RWPE1 (cell line): ENCODE results near the gene PHLPP1.
"Not testable (repeated sequence)": the region's sequence is repeated elsewhere in the genome, so short reads cannot be mapped to it uniquely, and the experiment has no call there.

Source experiments
- CTCF ChIA-PET: fragments of 350-600 bp; sonication (Branson Sonifier 250); formaldehyde crosslinking; extraction: SDS; loops from one replicate; lab custom pipeline; 2021; lab: Yijun Ruan, JAX
- POLR2A ChIA-PET: fragments of 400-600 bp; formaldehyde crosslinking; extraction: SDS; loops from one replicate; lab custom pipeline; 2020; ENCODE audit warnings: antibody characterized with exemption; ENCODE audit not compliant: low non-redundant PET; lab: Yijun Ruan, JAX
- DNase-seq: peaks from one replicate; pipeline ENCODE4 v3.0.0; 2012; ENCODE audit warnings: low spot score
- H3K27ac ChIP-seq: fragments of 450-650 bp; 2 replicates; pipeline ENCODE4 v1.5.1; 2017
- CTCF ChIP-seq: fragments of 450-650 bp; conservative IDR thresholded peaks from 2 replicates; pipeline ENCODE4 v1.5.1; 2017; ENCODE audit warnings: low read depth, mild to moderate bottlenecking

PHLPP1 gene

GRCh38 chr18:62808123-62808522 is 92.8 kb downstream of the PHLPP1 start:
- no peak for TF ChIP-seq CTCF
- H3K27ac ChIP-seq: no peak overlapping the region
- ChIA-PET POLR2A (no interaction called here), CTCF (no interaction called here)
- no peak for DNase-seq

DNA sequence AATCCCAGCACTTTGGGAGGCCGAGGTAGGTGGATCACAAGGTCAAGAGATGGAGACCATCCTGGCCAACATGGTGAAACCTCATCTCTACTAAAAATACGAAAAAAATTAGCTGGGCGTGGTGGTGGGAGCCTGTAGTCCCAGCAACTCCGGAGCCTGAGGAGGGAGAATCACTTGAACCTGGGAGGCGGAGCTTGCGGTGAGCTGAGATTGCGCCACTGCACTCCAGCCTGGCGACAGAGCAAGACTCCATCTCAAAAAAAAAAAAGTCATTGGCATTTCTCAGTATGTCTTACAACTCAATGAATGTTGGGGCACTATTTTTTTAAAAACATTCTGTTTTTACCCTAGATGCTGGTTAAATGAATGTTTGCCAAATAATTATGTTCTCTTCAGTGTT is 94.1 kb downstream of the PHLPP1 start:
- CTCF ChIA-PET, DNase-seq, POLR2A ChIA-PET, H3K27ac ChIP-seq: not testable (repeated sequence)

DNA sequence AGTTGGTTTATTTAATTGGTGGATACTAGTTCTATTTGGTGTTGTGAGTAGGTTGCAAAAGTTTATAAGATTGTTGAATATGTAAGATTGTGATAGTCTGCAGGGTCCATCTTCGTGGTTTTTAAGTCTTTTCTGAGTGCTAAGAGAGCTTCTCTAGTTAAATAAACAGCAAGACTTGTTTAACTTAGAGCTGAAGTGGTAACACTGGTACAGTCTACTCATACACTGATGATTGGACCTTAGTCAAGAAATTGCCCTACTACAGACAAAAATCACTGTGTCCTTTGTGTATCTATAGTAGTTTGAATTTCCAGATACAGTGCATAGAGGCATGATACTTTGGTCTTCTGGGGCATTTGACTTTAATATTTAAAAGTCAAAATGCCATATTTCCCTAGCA is 94.6 kb downstream of the PHLPP1 start:
- H3K27ac ChIP-seq: no peak overlapping the region
- no peak for TF ChIP-seq CTCF
- CTCF ChIA-PET: interaction anchor here (0.6 kb wide), 1 partner anchor 115 kb away, joined by 3 read pairs; no protein-coding TSS in a partner anchor
- DNase-seq: no peak
- POLR2A ChIA-PET: no interaction called here

DNA sequence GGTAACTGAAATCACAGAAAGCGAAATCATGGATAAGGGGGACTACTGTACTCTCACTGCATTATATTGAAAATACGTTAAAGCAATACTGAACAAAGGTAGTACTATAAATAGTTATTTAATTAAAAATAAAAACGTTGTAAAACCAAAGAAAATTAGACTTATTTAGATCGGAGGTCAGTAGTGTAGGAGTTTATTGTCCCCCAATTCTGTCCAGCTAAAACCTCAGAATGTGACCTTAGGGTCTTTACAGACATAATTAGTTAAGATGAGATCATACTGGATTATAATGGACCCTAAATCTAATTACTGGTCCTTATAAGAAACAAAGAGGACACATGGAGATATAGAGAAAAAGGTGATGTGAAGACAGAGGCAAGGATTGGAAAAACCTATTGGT is 95.3 kb downstream of the PHLPP1 start:
- ChIA-PET CTCF (interaction anchor here (0.6 kb wide), 1 partner anchor 115 kb away, joined by 3 read pairs; no protein-coding TSS in a partner anchor), POLR2A (no interaction called here)
- no peak overlapping the region for H3K27ac ChIP-seq
- TF ChIP-seq CTCF: no peak
- DNase-seq: no peak

- TF ChIP-seq CTCF: no peak
- DNase-seq: no peak
- no peak overlapping the region for H3K27ac ChIP-seq
- ChIA-PET CTCF (no interaction called here), POLR2A (no interaction called here)
Measured at GRCh38 chr18:62811674-62812073, 96.3 kb downstream of the PHLPP1 start.

DNA sequence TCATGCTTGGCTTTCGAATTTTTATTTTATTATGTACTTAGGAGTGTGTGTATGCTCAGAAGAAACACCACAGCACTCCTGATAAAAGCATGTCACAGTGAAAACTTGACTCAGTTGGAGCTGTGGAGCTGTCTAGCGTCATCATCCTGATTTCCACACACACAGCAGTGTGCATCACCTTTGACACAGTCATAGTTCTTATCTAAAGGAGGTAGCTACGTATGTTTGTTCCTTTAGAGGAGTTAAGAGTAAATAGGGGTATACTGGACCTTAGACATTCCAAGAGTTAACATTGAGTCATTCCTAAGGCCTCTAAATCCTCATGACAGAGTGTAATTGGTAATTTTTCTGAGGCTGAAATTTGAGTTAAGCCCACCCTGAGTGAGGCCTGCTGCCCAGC is 96.9 kb downstream of the PHLPP1 start:
- POLR2A ChIA-PET: no interaction called here
- no peak for DNase-seq
- H3K27ac ChIP-seq: no peak overlapping the region
- no peak for TF ChIP-seq CTCF
- CTCF ChIA-PET: interaction anchor here (0.6 kb wide), 1 partner anchor 62 kb away, joined by 3 read pairs; no protein-coding TSS in a partner anchor

DNA sequence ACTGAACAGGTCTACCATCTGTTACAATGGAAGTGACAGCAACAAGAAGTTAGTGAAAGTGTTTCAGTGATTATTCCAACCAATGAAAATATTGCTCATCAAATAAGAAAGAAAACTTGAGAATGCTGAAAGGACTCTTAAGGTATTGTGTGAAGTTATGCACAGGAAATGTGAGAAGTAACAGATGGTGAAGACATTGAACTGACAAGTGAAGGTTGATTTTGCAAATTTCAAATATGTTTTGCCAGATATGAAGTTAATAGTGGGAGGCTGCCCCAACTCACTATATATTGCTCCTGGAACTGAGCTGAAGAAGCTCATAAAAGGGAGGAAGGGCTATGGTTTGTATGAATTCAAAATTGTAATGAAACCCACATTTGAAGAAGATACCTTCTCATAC is 97.5 kb downstream of the PHLPP1 start:
- ChIA-PET CTCF (interaction anchor here (0.6 kb wide), 1 partner anchor 63 kb away, joined by 3 read pairs; no protein-coding TSS in a partner anchor), POLR2A (no interaction called here)
- no peak for TF ChIP-seq CTCF
- H3K27ac ChIP-seq: no peak overlapping the region
- no peak for DNase-seq
